KMS-11 (cell line): Measurements from ENCODE around the gene CUL7.

Experiments used
- H2AFZ ChIP-seq: fragments of 200-600 bp; sonication (generic); 2 replicates; pipeline ENCODE4 v1.6.1; 2016; ENCODE audit warnings: antibody characterized with exemption, mixed run types, low read depth
- H3K27ac ChIP-seq: fragments of 200-600 bp; sonication (generic); 2 replicates; pipeline ENCODE4 v1.6.1; 2016; ENCODE audit warnings: mild to moderate bottlenecking, mixed run types
- H3K27me3 ChIP-seq: fragments of 200-600 bp; sonication (generic); 2 replicates; pipeline ENCODE4 v1.6.1; 2017; ENCODE audit warnings: mild to moderate bottlenecking, low read depth, mixed run types, moderate library complexity; ENCODE audit not compliant: insufficient read depth
- H3K36me3 ChIP-seq: fragments of 200-600 bp; sonication (generic); 2 replicates; pipeline ENCODE4 v1.6.1; 2017; ENCODE audit warnings: mild to moderate bottlenecking, mixed run types; ENCODE audit not compliant: insufficient read depth
- H3K4me1 ChIP-seq: fragments of 200-600 bp; sonication (generic); 2 replicates; pipeline ENCODE4 v1.6.1; 2016; ENCODE audit warnings: mild to moderate bottlenecking, low read depth, mixed run types; ENCODE audit not compliant: poor library complexity, severe bottlenecking
- H3K4me2 ChIP-seq: fragments of 200-600 bp; sonication (generic); 2 replicates; pipeline ENCODE4 v1.7.0; 2016; ENCODE audit warnings: mild to moderate bottlenecking, mixed run types
- H3K4me3 ChIP-seq: fragments of 200-600 bp; sonication (generic); IDR thresholded peaks from 2 replicates; pipeline ENCODE4 v1.6.1; 2017; ENCODE audit warnings: low read depth, low read length, mixed read lengths; ENCODE audit not compliant: insufficient read depth
- H3K79me2 ChIP-seq: fragments of 200-600 bp; sonication (generic); 2 replicates; pipeline ENCODE4 v1.6.1; 2016; ENCODE audit warnings: low read depth, mixed run types; ENCODE audit not compliant: insufficient read depth
- H3K9ac ChIP-seq: fragments of 200-600 bp; sonication (generic); 2 replicates; pipeline ENCODE4 v1.6.1; 2016; ENCODE audit warnings: mild to moderate bottlenecking, mixed run types
- H4K20me1 ChIP-seq: fragments of 200-600 bp; sonication (generic); 2 replicates; pipeline ENCODE4 v1.6.1; 2016; ENCODE audit warnings: mild to moderate bottlenecking, mixed run types; ENCODE audit not compliant: insufficient read depth
- CTCF ChIP-seq: fragments of 200-600 bp; sonication (generic); conservative IDR thresholded peaks from 2 replicates; pipeline ENCODE4 v1.6.1; 2017; ENCODE audit warnings: low read depth, mild to moderate bottlenecking, antibody characterized with exemption, low read length, moderate library complexity, mixed read lengths

Gene CUL7

DNA sequence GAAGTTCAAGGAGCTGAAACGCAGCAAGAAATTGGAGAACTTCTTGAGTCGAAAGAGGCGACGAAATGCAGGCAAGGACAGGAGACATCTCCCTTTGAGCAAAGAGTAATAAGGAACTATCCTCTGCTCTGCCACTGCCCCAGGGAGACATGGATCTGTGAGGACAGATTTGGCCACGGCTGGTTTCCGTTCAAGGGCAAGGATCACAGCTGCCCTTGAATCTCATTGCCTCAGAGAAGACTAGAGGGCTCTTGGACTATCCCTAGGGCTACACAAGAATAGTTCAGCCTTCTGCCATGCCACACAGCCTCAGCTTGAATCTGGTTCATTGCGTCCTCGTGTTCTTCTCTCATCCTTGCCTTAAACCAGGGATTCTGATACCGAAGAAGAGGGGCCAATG, 24.5 kb downstream of the CUL7 start:
- no peaks in the 10 kb centered on the region for H3K4me1 ChIP-seq
- H3K9ac ChIP-seq: no peak overlapping the region
- no peak for TF ChIP-seq CTCF
- no peak overlapping the region for H3K4me2 ChIP-seq
- H3K4me3 ChIP-seq: no peak overlapping the region
- H3K79me2 ChIP-seq: peaks cover 5% of the 10 kb centered on the region; the same call in 1 of the 2 replicates
- no peaks in the 10 kb centered on the region for H3K27me3 ChIP-seq
- no peaks in the 10 kb centered on the region for H4K20me1 ChIP-seq
- H3K36me3 ChIP-seq: 0 out of 2 replicates have a peak, but pooled peaks cover 6% of the 10 kb centered on the region
- no peak overlapping the region for H2AFZ ChIP-seq
- no peak overlapping the region for H3K27ac ChIP-seq

- Histone ChIP-seq H3K79me2 (peaks cover 29% of the 10 kb centered on the region), H3K27ac (no peak overlapping the region), H4K20me1 (no peaks in the 10 kb centered on the region), H3K4me2 (no peak overlapping the region), H3K4me1 (peaks cover 8% of the 10 kb centered on the region), H3K4me3 (no peak overlapping the region), H3K9ac (no peak overlapping the region), H3K27me3 (no peaks in the 10 kb centered on the region), H2AFZ (no peak overlapping the region), H3K36me3 (0 out of 2 replicates have a peak, but pooled peaks cover 6% of the 10 kb centered on the region)
- no peak for TF ChIP-seq CTCF
Measured at GRCh38 chr6:43026365-43026764, 27.3 kb downstream of the CUL7 start.

DNA sequence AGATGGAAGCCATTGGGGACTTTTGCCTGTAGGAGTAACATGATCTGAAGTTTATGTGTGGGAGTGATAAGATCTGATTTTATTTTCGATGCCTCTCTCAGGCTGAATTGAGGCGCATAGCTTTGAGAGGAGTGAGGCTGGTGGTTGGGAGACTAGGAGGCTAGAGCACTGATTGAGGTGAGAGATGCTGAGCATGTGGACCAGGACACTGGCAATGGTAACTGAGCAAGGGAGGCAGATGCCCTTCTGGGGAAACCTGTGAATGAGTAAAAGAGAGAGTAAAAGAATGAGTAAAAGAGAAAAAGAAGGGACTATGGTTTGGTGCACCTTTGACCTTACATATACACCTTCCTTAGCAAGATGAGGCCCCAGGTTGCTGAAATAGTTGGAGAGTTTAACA, 29.2 kb downstream of the CUL7 start:
- peaks cover 25% of the 10 kb centered on the region for H3K4me1 ChIP-seq
- H3K27me3 ChIP-seq: no peaks in the 10 kb centered on the region
- TF ChIP-seq CTCF: no peak
- 0 out of 2 replicates have a peak, but pooled peaks cover under 1% of the 10 kb centered on the region for H3K36me3 ChIP-seq
- peaks cover 29% of the 10 kb centered on the region for H3K79me2 ChIP-seq
- no peak overlapping the region for H3K4me3 ChIP-seq
- H3K9ac ChIP-seq: no peak overlapping the region
- no peaks in the 10 kb centered on the region for H4K20me1 ChIP-seq
- H2AFZ ChIP-seq: no peak overlapping the region
- no peak overlapping the region for H3K27ac ChIP-seq
- no peak overlapping the region for H3K4me2 ChIP-seq

DNA sequence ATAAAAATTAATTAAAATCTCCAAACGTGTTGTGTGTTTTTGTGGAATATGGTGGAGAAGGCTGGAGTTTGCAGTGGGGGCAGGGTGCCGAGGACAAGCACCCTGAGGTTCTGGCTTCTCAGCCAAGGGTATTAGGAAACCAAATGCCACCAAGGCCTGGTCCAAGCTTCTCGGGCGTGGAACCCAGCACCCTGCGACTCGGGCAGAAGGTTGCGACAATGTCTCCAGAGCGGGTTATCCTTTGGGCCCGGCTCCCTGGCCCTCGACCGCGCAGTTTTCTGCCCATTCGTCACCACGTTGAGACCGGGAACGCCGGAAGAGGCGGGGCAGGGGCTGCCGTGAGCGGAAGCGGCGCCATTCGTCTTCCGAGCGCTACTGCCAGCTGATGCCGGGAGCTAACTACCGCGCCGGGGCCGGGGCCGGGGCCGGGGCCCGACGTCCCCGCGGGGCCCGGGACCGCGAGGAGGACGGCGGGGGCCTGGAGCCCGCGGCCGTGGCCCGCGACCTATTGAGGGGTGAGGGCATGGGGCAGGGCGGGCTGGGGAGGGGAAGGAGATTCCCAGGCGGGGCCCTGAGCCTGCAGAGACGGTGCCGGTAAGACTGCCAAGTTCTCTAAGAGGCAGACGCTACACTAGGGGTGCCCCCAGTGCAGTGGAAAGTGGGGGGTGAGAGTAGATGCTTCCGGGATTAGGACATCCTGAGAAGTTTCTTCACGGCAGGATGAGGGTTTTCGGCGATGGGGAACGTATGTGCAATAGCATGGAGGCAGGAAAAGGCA, 32.2 kb downstream of the CUL7 start, which contains the start of gene RRP36:
Gene RRP36 (plus strand): TSS at position 354 of the 778 bp plus-strand sequence. CDS start 32 bp downstream, at position 386.
- Histone ChIP-seq H2AFZ (peak within 1 kb of the TSS; percentile 87), H3K27me3 (no peaks in the 10 kb centered on the region), H3K4me1 (peaks cover 37% of the 10 kb centered on the region), H3K79me2 (peaks cover 29% of the 10 kb centered on the region), H3K27ac (peak within 1 kb of the TSS; percentile 70), H3K9ac (peak within 1 kb of the TSS; percentile 65; the same call in 1 of the 2 replicates), H3K4me2 (peak within 1 kb of the TSS; percentile 98), H3K36me3 (no peaks in the 10 kb centered on the region), H4K20me1 (no peaks in the 10 kb centered on the region), H3K4me3 (no peak within 1 kb of the TSS)
- TF ChIP-seq CTCF: no peak
